ENCODE measurements around the gene SNAPC2.

The SNAPC2 gene

GRCh38 chr19:7968008-7968795 is 48.1 kb downstream of the SNAPC2 start:
- no peak for DNase-seq (ENCODE audit: low read depth in 2 of 2)

GRCh38 chr19:7968796-7969554 is 48.8 kb downstream of the SNAPC2 start:
- no peak for DNase-seq (ENCODE audit: low read depth in 2 of 2)

GRCh38 chr19:7969555-7969939 is 49.4 kb downstream of the SNAPC2 start:
- DNase-seq (ENCODE audit: low read depth in 2 of 2), result no peak

- peak in 1 of 2 experiments; percentile 7 for DNase-seq (ENCODE audit: low read depth in 2 of 2)
Measured at GRCh38 chr19:7970716-7971448, 50.7 kb downstream of the SNAPC2 start.

- no peak for DNase-seq (ENCODE audit: low read depth in 2 of 2)
Measured at GRCh38 chr19:7971553-7972520, 51.7 kb downstream of the SNAPC2 start.

All from fibroblast of skin of left quadriceps (primary cell).